Iris pigment epithelial cell (primary cell): ENCODE data around the gene ABHD18.

Experiments used
- DNase-seq: peaks from one replicate; pipeline ENCODE4 v3.0.0-alpha.2; 2011; ENCODE audit warnings: low read depth

Gene ABHD18

GRCh38 chr4:128068918-128069317 lies 103.7 kb downstream of the ABHD18 start:
- peak; percentile 70 for DNase-seq

GRCh38 chr4:128076464-128076863 lies 111.3 kb downstream of the ABHD18 start:
- no peak for DNase-seq
